NCI-H1092 treated with DMSO at 0.1 percent for 48 hours (cell line): ENCODE measurements around the gene MYH6.
A peak's percentile ranks its signal among the peaks of the same experiment; 100 is the strongest.
"Not testable (repeated sequence)": the region's sequence is repeated elsewhere in the genome, so short reads cannot be mapped to it uniquely, and the experiment has no call there.

Source experiments
- DNase-seq: peaks from one replicate; lab custom pipeline; 2025; lab: John Stamatoyannopoulos, UW

MYH6 gene

DNA sequence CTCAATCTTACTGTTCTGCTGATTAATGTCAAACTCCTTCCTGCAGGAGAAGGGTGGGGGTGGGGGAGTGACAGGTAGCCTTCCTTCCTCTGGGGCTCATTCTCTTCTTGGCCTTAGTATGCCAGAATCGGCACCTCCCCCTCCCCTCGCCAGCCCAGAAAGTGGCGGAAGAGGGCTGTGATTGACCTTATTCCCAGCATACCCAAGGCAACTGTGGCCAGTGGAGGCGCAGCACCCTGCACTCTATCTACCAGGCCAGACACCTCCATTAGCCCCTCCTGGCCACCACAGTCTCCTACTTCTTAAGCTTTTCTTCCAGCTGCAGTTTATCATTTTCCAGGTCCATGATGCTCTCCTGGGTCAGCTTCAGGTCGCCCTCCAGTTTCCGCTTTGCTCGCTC is 15.5 kb downstream of the MYH6 start:
- DNase-seq: no peak

DNA sequence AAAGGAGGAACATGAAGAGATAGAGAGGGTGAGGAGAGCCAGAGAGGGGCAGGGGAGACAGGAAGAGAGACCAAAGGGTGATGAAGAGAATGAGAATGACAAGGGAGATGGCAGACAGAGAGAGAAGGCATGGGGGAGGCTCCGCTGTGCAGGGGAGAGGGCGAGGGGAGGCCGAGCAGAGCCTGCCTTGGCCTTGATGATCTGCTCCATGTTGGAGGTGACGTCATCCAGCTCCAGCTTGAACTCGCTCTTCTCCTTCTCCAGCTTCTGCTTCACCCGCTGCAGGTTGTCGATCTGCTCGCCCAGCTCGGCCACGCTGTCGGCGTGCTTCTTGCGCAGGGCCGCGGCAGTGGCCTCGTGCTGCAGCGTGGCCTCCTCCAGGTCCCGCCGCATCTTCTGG is 18.2 kb downstream of the MYH6 start:
- DNase-seq: not testable (repeated sequence)

GRCh38 chr14:23389396-23389795 is 18.7 kb downstream of the MYH6 start:
- DNase-seq: no peak

- no peak for DNase-seq
These were observed 19.1 kb downstream of the MYH6 start for GRCh38 chr14:23388996-23389395.

- no peak for DNase-seq
These were observed 19.9 kb downstream of the MYH6 start for GRCh38 chr14:23387916-23388882.

DNA sequence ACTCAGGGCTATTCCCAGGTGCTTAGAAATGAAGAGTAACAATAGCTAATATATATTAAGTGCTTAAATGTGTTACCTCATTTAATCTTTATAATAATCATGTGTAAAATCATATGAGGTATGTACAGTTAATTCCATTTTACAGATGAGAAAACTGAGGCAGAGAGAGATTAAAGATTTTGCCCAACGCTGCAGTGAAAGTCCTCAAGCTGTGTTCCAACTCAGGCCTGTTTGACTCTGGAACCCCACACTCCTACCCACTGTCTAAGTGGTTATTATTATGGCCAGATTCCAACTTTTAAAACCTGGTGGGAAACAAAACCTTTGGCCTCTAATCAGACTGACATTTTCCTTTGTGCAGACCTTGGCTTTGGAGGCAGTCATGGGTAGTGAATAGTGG is 21.1 kb downstream of the MYH6 start:
- no peak for DNase-seq

DNA sequence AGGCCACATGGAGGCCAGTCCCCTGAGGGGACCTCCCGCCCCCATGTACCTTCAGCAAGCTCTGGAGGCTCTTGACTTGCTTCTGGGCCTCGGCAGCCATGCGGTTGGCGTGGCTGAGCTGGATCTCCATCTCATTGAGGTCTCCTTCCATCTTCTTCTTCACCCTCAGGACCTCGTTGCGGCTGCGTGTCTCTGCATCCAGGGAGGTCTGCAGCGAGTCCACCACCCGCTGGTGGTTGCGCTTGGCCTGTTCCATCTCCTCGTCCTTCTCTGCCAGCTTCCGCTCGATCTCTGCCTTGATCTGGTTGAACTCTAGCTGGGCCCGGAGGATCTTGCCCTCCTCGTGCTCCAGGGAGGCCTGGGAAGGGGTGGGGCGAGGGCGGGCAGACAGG is 21.8 kb downstream of the MYH6 start:
- not testable (repeated sequence) for DNase-seq

DNA sequence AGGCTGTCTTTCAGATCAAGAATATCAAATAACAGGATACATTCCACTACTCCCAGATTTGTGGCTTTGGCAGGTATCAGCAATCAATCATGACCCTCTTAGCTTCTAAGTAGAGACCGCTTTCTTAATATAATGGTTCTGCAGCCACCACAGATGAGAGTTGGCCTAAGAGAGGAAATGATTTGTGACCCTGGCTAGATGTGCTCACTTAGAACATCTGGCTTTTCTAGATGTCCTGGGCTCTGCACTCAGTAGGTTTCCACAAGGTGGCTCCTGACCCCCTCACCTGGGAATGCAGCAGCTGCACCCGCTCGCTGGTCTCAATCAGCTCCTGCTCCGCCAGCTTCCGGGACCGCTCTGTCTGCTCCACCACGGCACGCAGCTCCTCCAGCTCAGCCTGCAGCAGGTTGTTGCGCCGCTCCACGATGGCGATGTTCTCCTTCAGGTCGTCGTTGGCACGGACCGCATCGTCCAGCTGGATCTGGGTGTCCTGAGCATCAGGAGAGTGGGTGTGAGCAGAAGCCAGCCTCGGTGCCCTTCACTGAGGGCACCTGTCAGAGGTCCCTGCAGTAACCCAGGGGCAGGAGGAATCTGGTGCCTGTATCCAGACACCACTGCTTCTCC is 22.3 kb downstream of the MYH6 start:
- DNase-seq: no peak

DNA sequence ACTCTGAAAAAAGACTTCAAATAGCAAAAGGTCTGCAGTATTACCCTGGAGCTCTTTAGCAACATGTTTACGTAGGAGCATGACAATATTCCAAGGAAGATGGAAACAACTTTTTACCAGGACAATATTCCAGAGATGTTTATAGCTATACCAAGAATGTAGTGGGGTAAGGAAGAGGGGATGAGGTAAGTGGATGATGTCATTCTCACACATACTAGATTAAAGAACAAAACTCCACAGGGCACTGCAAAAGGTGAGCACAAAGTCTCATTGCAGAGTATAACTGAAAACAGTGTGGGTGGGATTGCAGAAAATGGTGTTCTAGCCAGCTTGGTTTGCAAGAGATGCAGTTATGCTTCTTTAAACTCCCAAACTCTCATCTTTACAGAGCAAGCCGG is 22.8 kb downstream of the MYH6 start:
- DNase-seq: no peak

DNA sequence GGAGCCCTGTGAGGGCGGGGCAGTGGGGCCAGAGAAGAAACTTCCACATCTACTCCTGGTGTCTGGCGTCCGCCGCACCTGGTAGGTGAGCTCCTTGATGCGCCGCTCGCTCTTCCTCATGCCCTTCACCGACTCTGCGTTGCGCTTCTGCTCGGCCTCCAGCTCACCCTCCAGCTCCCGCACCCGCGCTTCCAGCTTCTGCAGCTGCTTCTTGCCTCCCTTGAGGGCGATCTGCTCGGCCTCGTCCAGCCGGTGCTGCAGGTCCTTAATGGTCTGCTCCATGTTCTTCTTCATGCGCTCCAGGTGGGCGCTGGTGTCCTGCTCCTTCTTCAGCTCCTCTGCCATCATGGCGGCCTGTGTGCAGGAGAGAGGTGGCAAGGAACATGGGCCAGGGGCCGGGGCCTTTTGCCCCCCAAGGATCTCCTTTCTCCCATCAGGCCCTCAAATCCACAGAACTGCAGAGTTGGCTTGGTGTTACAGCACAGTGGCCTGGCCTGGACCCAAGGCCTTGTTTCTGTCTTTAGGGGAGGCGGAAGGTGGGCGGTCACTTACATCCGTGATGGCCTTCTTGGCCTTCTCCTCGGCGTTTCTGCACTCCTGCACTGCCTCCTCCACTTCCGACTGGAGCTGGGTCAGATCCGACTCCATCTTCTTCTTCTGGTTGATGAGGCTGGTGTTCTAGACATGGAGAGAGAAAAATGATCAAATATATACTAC is 23.6 kb downstream of the MYH6 start:
- DNase-seq: no peak

- no peak for DNase-seq
These were observed 25.2 kb downstream of the MYH6 start for GRCh38 chr14:23382731-23383440.

DNA sequence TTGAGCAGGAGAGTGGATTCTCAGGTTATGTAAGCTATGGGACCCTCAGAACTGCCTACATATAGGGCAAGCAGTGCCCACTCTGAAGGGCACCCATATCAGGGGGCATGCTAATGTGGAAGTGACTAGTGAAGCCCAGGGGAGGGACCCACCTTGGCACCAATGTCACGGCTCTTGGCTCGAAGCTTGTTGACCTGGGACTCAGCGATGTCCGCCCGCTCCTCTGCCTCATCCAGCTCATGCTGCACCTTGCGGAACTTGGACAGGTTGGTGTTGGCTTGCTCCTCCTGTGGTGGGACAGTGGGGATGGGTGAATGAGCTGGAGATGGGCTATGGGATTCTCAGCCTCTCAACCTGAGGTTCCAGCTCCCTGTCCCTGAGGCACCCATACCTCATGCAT is 25.8 kb downstream of the MYH6 start:
- no peak for DNase-seq

DNA sequence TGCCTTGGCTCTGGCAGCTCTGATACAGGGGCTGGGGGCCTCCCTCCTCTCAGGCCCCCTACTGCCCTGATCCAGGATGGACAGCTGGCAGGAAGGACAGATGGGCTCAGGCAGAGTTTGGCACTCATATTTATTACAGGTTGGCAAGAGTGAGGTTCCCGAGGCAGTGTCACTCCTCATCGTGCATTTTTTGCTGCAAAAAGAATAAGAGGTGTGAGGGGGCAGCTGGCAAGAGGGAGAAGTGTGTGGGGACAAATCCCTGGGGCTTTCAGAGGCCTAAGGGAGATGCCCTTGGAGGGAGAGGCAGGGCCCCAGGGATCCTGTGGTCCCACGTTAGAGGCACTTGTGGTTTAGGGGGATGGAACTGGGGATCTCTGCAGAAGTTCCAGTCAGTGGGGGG is 26.2 kb downstream of the MYH6 start:
- DNase-seq: peak; percentile 57

DNA sequence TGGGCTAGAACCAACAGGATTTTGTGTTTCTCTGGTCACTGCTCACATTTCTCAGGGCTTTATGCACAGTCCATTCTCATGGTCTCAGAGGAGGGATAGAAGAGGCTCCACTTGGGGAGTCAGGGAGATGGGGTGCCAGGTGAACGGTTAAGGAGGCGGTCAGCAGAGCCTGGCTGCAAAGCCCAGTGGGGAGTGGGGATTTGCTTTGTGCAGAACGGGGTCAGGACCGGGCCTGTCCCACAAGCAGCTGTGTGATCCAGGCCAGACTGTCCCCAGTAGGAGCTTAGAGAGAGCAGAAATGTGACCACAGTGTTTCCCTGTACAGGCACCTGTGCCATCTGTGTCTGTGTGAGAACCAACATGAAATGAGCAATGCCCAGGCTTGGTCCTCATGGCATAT is 27.1 kb downstream of the MYH6 start:
- DNase-seq: no peak

- DNase-seq: no peak
These were observed 27.7 kb downstream of the MYH6 start for GRCh38 chr14:23380197-23380914.

- peak; percentile 44 for DNase-seq
These were observed 28.5 kb downstream of the MYH6 start for GRCh38 chr14:23379366-23380196.

- no peak for DNase-seq
These were observed 29.4 kb downstream of the MYH6 start for GRCh38 chr14:23378612-23379220.

DNA sequence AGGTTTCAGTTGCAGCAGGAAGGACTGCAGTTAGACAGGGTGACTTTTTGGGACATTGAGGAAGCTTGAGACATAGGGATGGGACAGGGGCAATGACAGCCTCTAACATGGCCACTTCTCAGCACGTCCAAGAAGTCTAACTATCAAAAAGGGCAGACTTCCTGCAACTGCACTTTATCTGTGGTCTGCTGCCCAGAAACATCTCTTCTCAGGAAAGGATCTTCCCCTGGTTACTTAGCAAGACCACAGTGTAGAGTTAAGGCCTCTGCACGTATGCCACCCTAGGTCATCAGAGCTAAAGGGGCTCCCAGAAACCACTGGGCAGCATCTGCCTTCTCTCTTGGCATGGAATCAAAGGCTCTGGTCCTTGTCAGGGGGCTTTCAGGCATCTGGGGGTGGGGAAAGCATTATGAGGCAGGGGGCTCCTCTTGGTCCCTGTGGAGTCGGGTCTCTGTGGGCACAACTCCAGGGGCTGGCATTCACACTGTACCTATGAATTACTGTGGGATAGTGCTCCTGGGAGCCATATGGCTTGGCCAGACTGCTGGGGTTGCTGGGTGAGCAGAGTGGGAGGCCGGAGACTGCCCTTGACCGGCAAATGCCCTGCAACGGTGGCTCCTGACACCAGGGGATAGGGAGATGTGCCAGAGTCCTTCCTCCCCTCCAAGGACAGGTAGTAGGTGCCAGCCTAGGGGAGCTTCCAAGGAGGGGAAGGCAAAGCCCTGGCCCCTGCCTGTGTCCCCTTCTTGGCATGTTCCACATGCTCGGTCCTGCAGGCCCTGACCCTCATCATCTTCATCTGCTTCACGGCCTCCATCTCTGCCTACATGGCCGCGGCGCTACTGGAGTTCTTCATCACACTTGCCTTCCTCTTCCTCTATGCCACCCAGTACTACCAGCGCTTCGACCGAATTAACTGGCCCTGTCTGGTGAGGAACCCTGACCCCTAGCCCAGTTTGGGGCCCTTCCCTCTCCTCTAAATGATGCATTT is 30.2 kb downstream of the MYH6 start:
- DNase-seq: no peak

DNA sequence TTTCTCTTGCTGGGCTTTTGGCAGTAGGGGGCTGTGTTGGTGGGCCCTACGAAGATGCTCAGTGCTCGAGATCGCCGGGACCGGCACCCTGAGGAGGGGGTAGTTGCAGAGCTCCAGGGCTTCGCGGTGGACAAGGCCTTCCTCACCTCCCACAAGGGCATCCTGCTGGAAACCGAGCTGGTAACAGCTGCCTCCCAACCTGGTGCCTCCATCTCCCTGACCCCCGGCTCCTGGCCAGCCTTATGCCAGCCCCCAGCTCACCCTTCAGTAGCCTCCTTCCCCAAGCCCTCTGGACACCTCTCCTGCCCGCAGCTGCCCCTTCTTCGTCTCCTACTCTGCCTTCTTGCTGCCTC is 30.9 kb downstream of the MYH6 start:
- DNase-seq: no peak
